CD4-positive, alpha-beta T cell (primary cell): ENCODE measurements around the gene TRIM67. TPM values are rescaled to one million over a fixed set of nuclear protein-coding genes. Genes with fewer than 3 reads are reported as not detected.

Source experiments
- ATAC-seq: fragments of 200-7000 bp; cut with Tn5 transposase; one replicate; pipeline ENCODE4 v1.10.0; 2022; ENCODE audit warnings: mild to moderate bottlenecking; ENCODE audit not compliant: poor library complexity
- CTCF ChIA-PET: fragments of 350-600 bp; sonication (Branson Sonifier 250); formaldehyde crosslinking; loops from one replicate; lab custom pipeline; 2021; ENCODE audit warnings: antibody characterized with exemption, inconsistent platforms; lab: Charles Lee
- POLR2A ChIA-PET: fragments of 350-600 bp; sonication (Branson Sonifier 250); formaldehyde crosslinking; loops from one replicate; lab custom pipeline; 2021; ENCODE audit warnings: antibody characterized with exemption, inconsistent platforms; lab: Charles Lee
- DNase-seq, 14 experiments: peaks; one replicate each; pipeline ENCODE4 v3.0.0-alpha.2; 2013 to 2020; ENCODE audit warnings: mixed read lengths in 2 of 14
- H3K27ac ChIP-seq, 2 donors: one replicate each; pipeline versions ENCODE4 v1.5.1 to v1.7.0; 2013; ENCODE audit warnings: low read length in 2 of 2, low read depth in 1 of 2, mild to moderate bottlenecking in 1 of 2
- H3K27me3 ChIP-seq, 2 experiments: 1 replicate in 1 of 2; 2 replicates in 1 of 2; pipeline versions ENCODE4 v1.6.1 to v1.7.0; 2013; ENCODE audit warnings: low read length in 2 of 2, control low read depth in 1 of 2, mild to moderate bottlenecking in 1 of 2, moderate library complexity in 1 of 2; ENCODE audit not compliant: insufficient read depth in 2 of 2, control insufficient read depth in 1 of 2
- H3K36me3 ChIP-seq: one replicate; pipeline ENCODE4 v1.6.1; 2013; ENCODE audit warnings: low read length, control low read depth; ENCODE audit not compliant: insufficient read depth
- H3K4me1 ChIP-seq: one replicate; pipeline ENCODE4 v1.6.1; 2013; ENCODE audit warnings: low read length, control low read depth; ENCODE audit not compliant: insufficient read depth
- H3K4me3 ChIP-seq: one replicate; pipeline ENCODE4 v1.5.1; 2013; ENCODE audit warnings: mild to moderate bottlenecking, low read length, moderate library complexity
- H3K9me3 ChIP-seq, 2 experiments: 1 replicate in 1 of 2; 2 replicates in 1 of 2; pipeline versions ENCODE4 v1.6.1 to v1.7.0; 2013; ENCODE audit warnings: low read length in 2 of 2, mild to moderate bottlenecking in 2 of 2, control low read depth in 1 of 2, moderate library complexity in 1 of 2; ENCODE audit not compliant: control insufficient read depth in 1 of 2, insufficient read depth in 1 of 2
- H3K27ac Mint-ChIP-seq: one replicate; pipeline ENCODE4 v1.8.0; 2020; ENCODE audit warnings: mixed read lengths
- H3K27me3 Mint-ChIP-seq: one replicate; pipeline ENCODE4 v1.8.0; 2021; ENCODE audit warnings: mixed read lengths
- H3K36me3 Mint-ChIP-seq: one replicate; pipeline ENCODE4 v1.8.0; 2021; ENCODE audit warnings: low read depth, mixed read lengths
- H3K4me1 Mint-ChIP-seq: one replicate; pipeline ENCODE4 v1.8.0; 2021; ENCODE audit warnings: low read depth, mixed read lengths
- H3K4me3 Mint-ChIP-seq: one replicate; pipeline ENCODE4 v1.8.0; 2020; ENCODE audit warnings: mild to moderate bottlenecking, mixed read lengths
- H3K9me3 Mint-ChIP-seq: one replicate; pipeline ENCODE4 v1.8.0; 2020; ENCODE audit warnings: mixed read lengths
- CTCF ChIP-seq: fragments of 200-600 bp; IDR thresholded peaks from one replicate; pipeline ENCODE4 v1.8.0; 2022; ENCODE audit warnings: antibody characterized with exemption, mild to moderate bottlenecking
- intact Hi-C, 2 experiments: fragments of 100-400 bp; cut with DNase I in 1 of 2; cut with micrococcal nuclease in 1 of 2; formaldehyde crosslinking; loops; one replicate each; pipeline versions ENCODE4 v1.15.1 to v1.9.0; 2023 to 2025; cut with DNase I, micrococcal nuclease
- total RNA-seq, 174 experiments: library from RNA in 2 of 174; stranded (reverse) in 2 of 174; gene quantifications; one replicate each; pipeline ENCODE4 v1.2.3 and lab custom pipeline; 2021 to 2026

Gene TRIM67
- total RNA-seq, 2 experiments from 2014 or later: not detected

- Histone ChIP-seq H3K36me3 (no peaks in the 10 kb centered on the region), H3K4me1 (no peaks in the 10 kb centered on the region), H3K27ac (no peak overlapping the region), H3K9me3 (no peaks in the 10 kb centered on the region), H3K27me3 (peaks cover 0 to 3% of the 10 kb centered on the region in 2 experiments), H3K4me3 (no peak overlapping the region)
- no peak for TF ChIP-seq CTCF
- Mint-ChIP-seq H3K36me3 (no peaks in the 10 kb centered on the region), H3K9me3 (no peaks in the 10 kb centered on the region), H3K4me3 (no peak overlapping the region), H3K27ac (no peak overlapping the region), H3K4me1 (no peaks in the 10 kb centered on the region), H3K27me3 (peaks cover 12% of the 10 kb centered on the region)
- DNase-seq: no peak
- no peak for ATAC-seq
- intact Hi-C loops: no loop called here
- ChIA-PET POLR2A (no interaction called here), CTCF (no interaction called here)
These were observed 27.2 kb upstream of the TRIM67 start for GRCh38 chr1:231134624-231135023.

DNA sequence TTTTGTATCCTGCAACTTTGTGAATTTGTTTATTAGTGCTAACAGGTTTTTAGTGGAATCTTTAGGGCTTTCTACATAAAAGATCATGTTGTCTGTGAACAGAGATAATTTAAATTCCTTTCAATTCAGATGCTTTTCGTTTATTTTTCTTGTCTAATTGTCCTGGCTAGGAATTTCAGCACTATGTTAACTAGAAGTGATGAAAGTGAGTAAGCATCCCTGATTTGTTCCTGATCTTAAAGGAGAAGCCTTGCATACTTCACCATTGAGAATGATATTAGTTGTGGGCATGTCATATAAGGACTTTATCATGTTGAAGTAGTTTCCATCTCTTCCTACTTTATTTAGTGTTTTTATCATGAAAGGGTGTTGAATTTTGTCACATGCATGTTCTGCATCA lies 23.6 kb upstream of the TRIM67 start:
- Mint-ChIP-seq H3K4me1 (no peaks in the 10 kb centered on the region), H3K27me3 (peaks cover 37% of the 10 kb centered on the region), H3K4me3 (no peak overlapping the region), H3K36me3 (no peaks in the 10 kb centered on the region), H3K27ac (no peak overlapping the region), H3K9me3 (no peaks in the 10 kb centered on the region)
- no peaks in the 10 kb centered on the region for H3K4me1 ChIP-seq
- intact Hi-C loops: no loop called here
- no peak overlapping the region for H3K4me3 ChIP-seq
- no peak overlapping the region for H3K27ac ChIP-seq
- ChIA-PET CTCF (no interaction called here), POLR2A (no interaction called here)
- TF ChIP-seq CTCF: no peak
- ATAC-seq (no peak), DNase-seq (no peak)
- peaks cover 8 to 12% of the 10 kb centered on the region in 2 experiments for H3K27me3 ChIP-seq
- no peaks in the 10 kb centered on the region for H3K9me3 ChIP-seq
- no peaks in the 10 kb centered on the region for H3K36me3 ChIP-seq

- no peak overlapping the region for H3K27ac Mint-ChIP-seq
- Histone ChIP-seq H3K9me3 (no peaks in the 10 kb centered on the region), H3K4me1 (no peaks in the 10 kb centered on the region), H3K36me3 (no peaks in the 10 kb centered on the region), H3K27ac (no peak overlapping the region), H3K4me3 (no peak overlapping the region), H3K27me3 (peaks cover 8 to 12% of the 10 kb centered on the region in 2 experiments)
- no peaks in the 10 kb centered on the region for H3K9me3 Mint-ChIP-seq
- no peak for ATAC-seq
- intact Hi-C loops: no loop called here
- H3K4me1 Mint-ChIP-seq: no peaks in the 10 kb centered on the region
- ChIA-PET CTCF (no interaction called here), POLR2A (no interaction called here)
- H3K36me3 Mint-ChIP-seq: no peaks in the 10 kb centered on the region
- peaks cover 43% of the 10 kb centered on the region for H3K27me3 Mint-ChIP-seq
- H3K4me3 Mint-ChIP-seq: no peak overlapping the region
- TF ChIP-seq CTCF: no peak
- DNase-seq: no peak
These were observed 22.7 kb upstream of the TRIM67 start for GRCh38 chr1:231139125-231139649.
